Epidermal melanocyte (primary cell): ENCODE results near the gene TMEM184A.
A peak's percentile ranks its signal among the peaks of the same experiment; 100 is the strongest.

Experiments used
- DNase-seq: peaks from one replicate; pipeline ENCODE4 v3.0.0; 2011; ENCODE audit warnings: low spot score; ENCODE audit not compliant: insufficient read length

TMEM184A gene

DNA sequence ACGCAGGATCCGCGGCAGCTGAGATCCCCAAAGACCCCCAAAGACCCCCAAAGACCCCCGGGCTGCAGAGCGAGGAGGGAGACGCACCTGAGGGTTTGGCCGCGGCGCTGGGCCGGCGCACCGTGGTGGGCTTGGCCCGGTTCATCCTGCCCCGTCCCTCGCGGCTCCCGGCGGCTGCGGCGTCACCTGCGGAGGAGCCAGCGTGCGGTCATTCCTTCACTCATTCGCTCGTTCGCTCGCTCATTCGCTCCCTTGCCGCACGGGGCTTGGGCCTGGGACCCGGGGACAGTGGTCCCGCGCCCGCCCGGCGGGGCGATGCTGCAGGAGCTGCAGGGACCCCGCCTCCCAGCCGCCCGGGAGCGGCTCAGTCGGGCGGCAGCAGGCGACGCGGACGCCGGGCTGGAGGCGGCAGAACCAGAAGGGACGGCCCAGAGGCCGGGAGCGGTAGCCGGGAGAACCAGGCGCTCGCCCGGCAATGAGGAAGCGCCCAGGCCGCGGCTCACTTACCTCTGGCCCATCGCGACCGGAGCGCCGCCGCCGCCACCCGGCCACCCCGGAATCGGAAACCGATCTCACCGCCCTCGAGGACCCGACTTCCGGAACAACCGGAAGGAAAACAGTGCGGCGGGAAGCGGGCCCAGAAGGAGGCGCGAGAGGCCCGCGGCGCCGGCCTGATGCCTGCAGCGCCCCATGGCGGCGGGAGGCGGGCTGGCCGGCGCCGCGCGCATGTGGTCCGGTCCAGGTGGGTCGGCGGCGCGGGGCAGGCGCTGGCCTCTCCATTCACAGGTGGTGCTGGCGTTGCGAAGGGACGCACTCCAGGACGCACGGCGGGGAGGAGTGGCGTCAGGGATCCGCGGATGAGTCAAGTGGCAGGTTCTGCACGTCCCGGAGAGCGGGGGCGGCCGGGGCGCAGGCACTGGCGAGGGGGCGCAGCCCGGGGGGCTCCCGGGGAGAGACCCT lies 51.9 kb downstream of the TMEM184A start, which contains the start of gene INTS1:
INTS1 (minus strand) TSS at position 574 of the 960 bp plus-strand sequence; CDS start at position 145, 429 bp downstream.
- DNase-seq = peak; percentile 99

- no peak for DNase-seq
Measured at GRCh38 chr7:1503390-1503789, 52.6 kb downstream of the TMEM184A start.

- no peak for DNase-seq
Measured at GRCh38 chr7:1502845-1503244, 53.2 kb downstream of the TMEM184A start.

- DNase-seq = no peak
Measured at GRCh38 chr7:1501487-1502270, 54.3 kb downstream of the TMEM184A start.

GRCh38 chr7:1500064-1500807 lies 55.8 kb downstream of the TMEM184A start:
- DNase-seq = no peak

GRCh38 chr7:1499367-1500029 lies 56.5 kb downstream of the TMEM184A start:
- DNase-seq = no peak

GRCh38 chr7:1498370-1499305 lies 57.4 kb downstream of the TMEM184A start:
- DNase-seq = no peak

DNA sequence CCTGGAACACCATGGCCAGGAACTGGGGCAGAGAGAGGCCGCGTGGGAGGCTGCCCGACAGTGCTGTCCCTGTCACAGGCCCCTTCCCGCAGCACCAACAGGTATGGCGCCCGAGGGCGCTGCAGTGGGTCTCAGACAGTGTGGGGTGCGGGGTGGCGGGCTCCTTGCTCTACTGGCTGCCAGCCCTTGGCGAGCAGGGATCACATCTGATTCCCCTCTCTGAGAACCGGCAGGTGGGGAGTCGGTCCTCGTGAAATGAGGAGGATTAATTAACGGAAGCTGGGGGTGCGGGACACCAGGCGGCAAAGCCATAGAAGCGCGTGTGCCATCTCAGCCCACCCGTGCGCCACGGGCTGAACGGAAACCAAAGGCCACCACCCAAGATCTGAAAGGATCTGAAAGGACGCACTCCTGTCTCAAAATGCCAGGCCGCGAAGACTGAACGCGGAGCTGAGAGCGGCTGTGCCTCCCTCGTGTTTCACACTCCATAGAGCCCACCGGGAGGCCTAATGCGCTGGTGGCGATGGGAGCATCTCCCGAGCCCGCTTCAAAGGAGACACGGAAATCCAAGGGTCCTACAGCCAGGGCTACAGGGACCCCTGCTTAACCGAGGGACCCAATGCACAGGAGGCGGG lies 58.6 kb downstream of the TMEM184A start:
- no peak for DNase-seq

DNA sequence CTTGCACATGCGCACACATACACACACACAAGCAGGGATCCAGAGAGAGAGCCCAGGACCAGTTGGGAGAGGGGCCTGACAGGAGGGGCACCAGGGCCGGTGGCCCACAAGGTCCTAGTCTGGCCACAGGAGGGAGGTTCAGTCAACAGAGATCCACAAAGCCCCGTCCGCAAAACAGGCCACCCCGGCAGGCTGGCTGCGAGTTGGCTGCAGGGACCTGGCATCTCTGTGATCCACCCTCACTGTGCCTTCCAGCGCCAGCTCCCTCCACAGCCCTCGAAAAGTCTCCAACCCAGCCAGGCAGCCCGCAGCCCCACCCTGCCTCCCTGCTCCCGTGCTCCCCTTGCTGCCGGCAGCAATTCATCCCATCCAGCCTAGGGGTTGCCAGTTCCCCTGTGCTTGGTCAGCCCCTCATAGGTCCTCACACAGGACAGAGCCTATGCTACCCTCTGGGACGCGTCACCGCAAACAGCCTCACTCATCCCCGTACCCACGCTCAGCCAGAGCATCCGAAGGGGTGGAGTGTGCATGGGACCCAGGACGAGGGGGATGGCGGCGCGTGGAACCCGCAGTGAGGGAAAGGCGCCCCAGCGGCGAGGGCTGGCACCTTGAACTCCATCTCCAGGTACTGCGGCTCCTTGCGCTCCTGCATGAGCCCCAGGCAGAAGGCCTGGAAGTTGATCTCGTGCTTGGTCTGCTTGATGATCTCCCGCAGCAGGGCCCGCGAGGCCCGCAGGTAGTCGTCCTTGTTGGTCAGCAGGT lies 59.3 kb downstream of the TMEM184A start:
- DNase-seq = no peak

DNA sequence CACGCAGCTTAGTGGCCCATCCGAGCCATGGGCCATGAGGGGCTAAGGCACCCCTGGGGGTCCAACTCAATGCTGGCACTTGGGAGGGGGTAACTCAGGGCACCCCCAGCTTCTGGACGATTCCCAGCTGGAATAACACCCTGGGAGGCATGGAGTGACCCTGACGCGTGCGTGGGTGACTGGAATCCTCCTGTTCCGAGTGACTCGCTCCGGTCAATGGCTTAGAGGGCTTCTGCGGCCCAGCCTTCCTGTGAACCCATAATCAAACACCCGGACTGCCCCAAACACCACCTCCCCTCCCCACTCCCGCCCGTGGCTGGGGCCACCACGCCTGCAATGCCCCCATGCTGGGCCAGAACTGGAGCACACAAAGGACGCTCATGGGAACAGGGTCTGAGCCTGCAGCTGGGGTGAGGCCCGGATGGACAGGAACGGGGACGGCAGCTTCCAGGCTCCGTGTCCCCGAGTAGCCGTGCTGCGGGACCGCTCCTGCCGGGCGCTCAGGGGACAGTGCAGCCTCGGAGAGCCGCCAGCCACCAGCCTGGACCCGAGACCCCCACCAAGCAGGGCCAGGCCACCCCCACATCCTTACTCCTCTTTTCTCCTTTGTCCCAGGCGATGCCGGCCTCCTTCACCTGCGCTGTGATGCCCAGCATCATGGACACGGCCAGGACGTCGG lies 60.3 kb downstream of the TMEM184A start:
- no peak for DNase-seq

DNA sequence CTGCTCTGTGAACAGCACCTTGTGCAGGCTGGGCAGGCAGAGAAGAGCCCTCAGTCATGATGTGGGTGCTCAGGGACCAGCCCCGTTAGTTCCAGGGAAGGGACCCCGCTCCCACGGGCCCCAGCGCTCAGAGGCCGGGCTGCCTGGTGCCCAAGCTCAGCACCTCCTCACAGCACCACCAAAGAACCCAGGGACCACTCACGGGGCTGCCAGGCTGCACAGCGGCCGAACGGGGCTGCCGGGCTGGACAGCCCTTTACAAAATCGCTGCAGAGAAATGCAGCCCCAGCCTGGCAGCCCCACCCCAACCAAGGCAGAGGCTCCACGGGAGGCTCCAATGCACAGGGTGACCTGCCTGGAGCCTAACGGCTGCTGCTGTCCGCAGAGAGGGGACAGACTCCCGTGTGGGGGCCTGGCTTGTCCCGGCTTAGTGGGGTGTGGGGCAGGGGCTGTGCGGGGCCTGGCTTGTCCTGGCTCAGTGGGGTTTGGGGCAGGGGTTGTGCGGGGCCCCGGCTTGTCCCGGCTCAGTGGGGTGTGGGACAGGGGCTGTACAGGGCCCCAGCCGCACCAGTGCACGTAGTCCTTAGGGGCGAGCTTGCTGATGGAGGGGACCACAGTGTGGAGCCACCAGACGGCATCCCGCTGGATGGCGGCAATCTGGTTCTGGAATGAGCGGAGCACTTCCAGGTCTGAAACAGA lies 61.0 kb downstream of the TMEM184A start:
- DNase-seq = no peak

DNA sequence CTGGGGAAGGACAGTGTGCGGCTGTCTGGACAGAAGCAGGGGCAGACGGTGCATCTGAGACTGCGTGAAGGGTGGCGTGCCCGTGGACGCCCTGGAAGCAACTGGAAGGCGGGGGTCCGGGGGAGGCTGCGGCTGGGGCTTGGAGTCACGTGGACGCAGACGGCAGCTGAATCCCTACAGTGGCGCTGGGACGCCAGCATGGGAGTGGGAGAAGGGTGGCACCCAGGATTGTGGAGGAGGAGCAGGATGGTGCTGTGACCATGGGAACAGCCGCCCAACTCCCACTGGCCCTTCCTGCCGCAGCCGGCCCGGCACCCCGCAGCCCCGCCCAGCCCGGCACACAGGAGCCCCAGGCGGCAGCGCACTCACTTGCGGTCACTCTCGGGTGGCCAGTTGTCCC lies 61.6 kb downstream of the TMEM184A start:
- DNase-seq = no peak

GRCh38 chr7:1493571-1493970 lies 62.4 kb downstream of the TMEM184A start:
- no peak for DNase-seq

- no peak for DNase-seq
Measured at GRCh38 chr7:1493129-1493528, 62.9 kb downstream of the TMEM184A start.

DNA sequence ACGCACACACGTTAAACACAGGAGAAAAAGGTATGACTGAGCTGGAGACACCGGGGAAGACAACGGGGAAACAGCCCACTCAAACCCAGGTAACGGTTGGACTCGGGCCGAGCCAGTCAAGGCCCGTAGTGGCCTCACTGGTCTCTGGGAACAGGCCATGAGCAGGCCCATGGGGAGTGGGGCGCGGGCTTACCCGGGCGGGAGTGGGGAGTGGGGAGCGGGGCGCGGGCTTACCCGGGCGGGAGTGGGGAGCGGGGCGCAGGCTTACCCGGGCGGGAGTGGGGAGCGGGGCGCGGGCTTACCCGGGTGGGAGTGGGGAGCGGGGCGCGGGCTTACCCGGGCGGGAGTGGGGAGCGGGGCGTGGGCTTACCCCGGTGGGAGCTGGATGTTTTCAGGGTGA lies 63.4 kb downstream of the TMEM184A start:
- DNase-seq = no peak
